Aorta (tissue), 4 donors: ENCODE data around the gene NMD3. TPM values are rescaled to one million over a fixed set of nuclear protein-coding genes. Genes with fewer than 3 reads are reported as not detected.

Experiments
- polyA plus RNA-seq, 2 donors: library from polyadenylated mRNA; stranded (reverse); fragments of 200-250 nt; gene quantifications; one replicate each; pipeline ENCODE4 v1.2.3, GENCODE V29; 2013
- total RNA-seq, 2 donors: library from RNA; stranded (reverse); fragmentation: NEBNext Ultra II Directional; extraction: Animal tissue kit (Norgen Biotek cat#: 25700); gene quantifications; one replicate each; pipeline ENCODE4 v1.2.1, GENCODE V29; 2021
- donor health status: healthy with polysubstance abuse.
- donor health status: Bipolar disorder and iron deficiency.
- donor health status: DM: no; HTN: no; CAD: no.
- donor health status: DM: yes; HTN: yes; CAD: no.

The NMD3 gene
- total and polyA plus RNA-seq, 4 donors: 37.9 to 56.5 (median 46.2) TPM

Other genes with a start within 250 kb of the NMD3 start
- 10 to 100 TPM; 11.8 to 19.2 TPM for gene B3GALNT1, start 116.0 kb upstream of the NMD3 start, total RNA-seq
- gene B3GALNT1, start 116.0 kb upstream of the NMD3 start, polyA plus RNA-seq: 10 to 100 TPM in 1 of 2 donors, 1 to 10 TPM in 1; 8.8 to 14.8 TPM
- gene SPTSSB, start 150.2 kb downstream of the NMD3 start, total RNA-seq: under 1 TPM; 0.16 to 0.39 TPM
- gene SPTSSB, start 150.2 kb downstream of the NMD3 start, polyA plus RNA-seq: under 1 TPM in 1 of 2 donors, not detected in 1; 0.18 TPM